HepG2 (cell line): ENCODE measurements around the gene GPRC5D. TPM values are rescaled to one million over a fixed set of nuclear protein-coding genes. Genes with fewer than 3 reads are reported as not detected.

Experiments used
- GMEB2 ChIP-seq: IDR thresholded peaks from 2 replicates; pipeline ENCODE4 v1.6.1; 2016; ENCODE audit warnings: missing biosample characterization, missing genetic modification reagents, low read depth
- MTF2 ChIP-seq: sonication (generic); formaldehyde crosslinking; IDR thresholded peaks from 2 replicates; pipeline ENCODE4 v1.5.0; 2020; ENCODE audit warnings: missing genetic modification reagents, borderline replicate concordance
- REST ChIP-seq, 2 experiments: IDR thresholded peaks; 2 replicates each; pipeline ENCODE4 v1.6.1; 2011 to 2012; ENCODE audit warnings: low read length in 2 of 2, borderline replicate concordance in 1 of 2, low read depth in 1 of 2, mild to moderate bottlenecking in 1 of 2, moderate library complexity in 1 of 2
- SP2 ChIP-seq: sonication (generic); formaldehyde crosslinking; IDR thresholded peaks from 2 replicates; pipeline ENCODE4 v1.5.1; 2020; ENCODE audit warnings: mild to moderate bottlenecking, missing genetic modification reagents
- UBTF ChIP-seq: sonication (generic); formaldehyde crosslinking; IDR thresholded peaks from 2 replicates; pipeline ENCODE4 v1.4.0; 2020; ENCODE audit warnings: mild to moderate bottlenecking, missing genetic modification reagents
- YEATS4 ChIP-seq: sonication (generic); formaldehyde crosslinking; IDR thresholded peaks from 2 replicates; pipeline ENCODE4 v1.4.0; 2020; ENCODE audit warnings: missing genetic modification reagents, borderline replicate concordance
- ZBTB3 ChIP-seq: sonication (generic); formaldehyde crosslinking; IDR thresholded peaks from 2 replicates; pipeline ENCODE4 v1.4.0; 2020; ENCODE audit warnings: low read depth, mild to moderate bottlenecking, moderate library complexity, missing genetic modification reagents, borderline replicate concordance
- ZNF275 ChIP-seq: sonication (generic); formaldehyde crosslinking; IDR thresholded peaks from 2 replicates; pipeline ENCODE4 v1.8.0; 2022; ENCODE audit warnings: missing genetic modification reagents, mild to moderate bottlenecking, inconsistent platforms, borderline replicate concordance
- ZNF792 ChIP-seq: IDR thresholded peaks from 2 replicates; pipeline ENCODE4 v1.6.1; 2016
- polyA plus RNA-seq, 8 experiments: library from polyadenylated mRNA; depleted of rRNA in 3 of 8; stranded (reverse) in 7 of 8; unstranded in 1 of 8; fragments of >200 nt; fragmentation: Illumina TruSeq in 4 of 8; extraction: Trizol in 4 of 8; gene quantifications; 2 replicates each; pipeline versions ENCODE4 v1.2.1 to v1.2.3, GENCODE V29; 2011 to 2016; ENCODE audit warnings: low read depth in 4 of 8, missing spikeins in 1 of 8, mixed read lengths in 1 of 8; ENCODE audit not compliant: insufficient read depth in 1 of 8
- total RNA-seq, 5 experiments: library from RNA; depleted of rRNA; stranded (reverse); fragments of >200 nt; fragmentation: Illumina TruSeq; extraction: Trizol; gene quantifications; 2 replicates each; pipeline ENCODE4 v1.2.3, GENCODE V29; 2016; ENCODE audit warnings: low read depth in 1 of 5

GPRC5D gene
- total and polyA plus RNA-seq, 2 of the 13 experiments (the other 11 are each of a cell fraction or from before 2014, with no cell fraction given) = not detected

GRCh38 chr12:12999271-12999958 lies 47.4 kb upstream of the GPRC5D start (continued):
- TF ChIP-seq REST (IDR thresholded peaks at IDR 0.05; ENCODE audit: borderline replicate concordance in 1 of 2, low read depth in 1 of 2, low read length in 2 of 2) = no peak
- 0 out of 2 replicates have a peak, but pooled peaks have one; percentile 35 for TF ChIP-seq MTF2 (CRISPR knock-in tag)
- TF ChIP-seq ZNF792 = peak; percentile 100
- TF ChIP-seq YEATS4 (CRISPR knock-in tag) = no peak
- no peak for TF ChIP-seq ZNF275
- TF ChIP-seq GMEB2 = no peak
- no peak for TF ChIP-seq UBTF (CRISPR knock-in tag)
- TF ChIP-seq SP2 (CRISPR knock-in tag) = no peak
- TF ChIP-seq ZBTB3 (CRISPR knock-in tag) = no peak
